Spleen (tissue), 11 donors: ENCODE data around the gene SSTR5. TPM values are rescaled to one million over a fixed set of nuclear protein-coding genes. Genes with fewer than 3 reads are reported as not detected.

Source experiments
- DNase-seq: peaks from one replicate; pipeline ENCODE4 v3.0.0-alpha.2; 2020
- H3K27ac ChIP-seq, 8 donors: fragments of 200-600 bp; sonication (generic) in 7 of 8; 1 replicate in 4 of 8; 2 replicates in 4 of 8; pipeline versions ENCODE4 v1.5.0 to v1.8.0; 2016 to 2021; ENCODE audit warnings: inconsistent platforms in 4 of 8, mild to moderate bottlenecking in 4 of 8, moderate library complexity in 1 of 8
- H3K27me3 ChIP-seq, 7 donors: fragments of 200-600 bp; sonication (generic) in 6 of 7; replicated peaks in 1 of 7; 1 replicate in 4 of 7; 2 replicates in 3 of 7; pipeline versions ENCODE4 v1.5.0 to v1.8.0; 2016 to 2021; ENCODE audit warnings: inconsistent platforms in 3 of 7, mild to moderate bottlenecking in 1 of 7
- H3K36me3 ChIP-seq, 6 donors: fragments of 200-600 bp; sonication (generic) in 5 of 6; 1 replicate in 4 of 6; 2 replicates in 2 of 6; pipeline versions ENCODE4 v1.5.0 to v1.8.0; 2016 to 2021; ENCODE audit warnings: inconsistent platforms in 2 of 6
- H3K4me1 ChIP-seq, 6 donors: fragments of 200-600 bp; sonication (generic) in 5 of 6; 1 replicate in 3 of 6; 2 replicates in 3 of 6; pipeline versions ENCODE4 v1.5.0 to v1.8.0; 2016 to 2021; ENCODE audit warnings: inconsistent platforms in 3 of 6
- H3K4me3 ChIP-seq, 8 donors: fragments of 200-600 bp; sonication (generic) in 7 of 8; 1 replicate in 4 of 8; 2 replicates in 4 of 8; pipeline versions ENCODE4 v1.5.0 to v1.8.0; 2016 to 2021; ENCODE audit warnings: inconsistent platforms in 4 of 8, mild to moderate bottlenecking in 4 of 8, moderate library complexity in 2 of 8
- H3K9me3 ChIP-seq, 8 donors: fragments of 200-600 bp; sonication (generic) in 7 of 8; 1 replicate in 4 of 8; 2 replicates in 4 of 8; pipeline versions ENCODE4 v1.5.0 to v1.8.0; 2016 to 2021; ENCODE audit warnings: inconsistent platforms in 4 of 8
- CTCF ChIP-seq, 11 experiments: fragments of 200-600 bp in 7 of 11; fragments of 450-650 bp in 4 of 11; sonication (generic) in 4 of 11; IDR thresholded peaks in 8 of 11; conservative IDR thresholded peaks in 3 of 11; 1 replicate in 7 of 11; 2 replicates in 4 of 11; pipeline versions ENCODE4 v1.4.0 to v1.8.0; 2016 to 2021; ENCODE audit warnings: antibody characterized with exemption in 11 of 11, inconsistent platforms in 4 of 11, mild to moderate bottlenecking in 1 of 11
- POLR2A ChIP-seq, 3 donors: fragments of 450-650 bp; IDR thresholded peaks; one replicate each; pipeline ENCODE4 v1.5.1; 2017; ENCODE audit warnings: antibody characterized with exemption in 3 of 3, mild to moderate bottlenecking in 1 of 3
- POLR2AphosphoS5 ChIP-seq, 3 donors: sonication (generic); formaldehyde crosslinking; IDR thresholded peaks; one replicate each; pipeline ENCODE4 v1.5.1; 2017; ENCODE audit warnings: antibody characterized with exemption in 3 of 3
- WGBS, 5 donors: extraction: QIAGEN DNeasy Blood & Tissue Kit in 3 of 5; methylation state at CpG; one replicate each; pipeline versions ENCODE4 v1.1.5 to v1.1.7; 2013 to 2018; 5-methylcytosine and 5-hydroxymethylcytosine counted together
- intact Hi-C: fragments of 100-400 bp; cut with DNase I; formaldehyde crosslinking; loops from one replicate; pipeline ENCODE4 v1.15.0; 2023; ENCODE audit warnings: low total_unique reads
- polyA plus RNA-seq, 3 donors: library from polyadenylated mRNA; stranded (reverse); fragments of 200-250 nt; gene quantifications; one replicate each; pipeline ENCODE4 v1.2.1, GENCODE V29; 2013
- total RNA-seq, 7 donors: library from RNA; depleted of rRNA in 3 of 7; stranded (reverse); fragments of >200 nt in 3 of 7; fragmentation: NEBNext Ultra II Directional in 4 of 7; extraction: Animal tissue kit (Norgen Biotek cat#: 25700) in 4 of 7; gene quantifications; one replicate each; pipeline versions ENCODE4 v1.1.0 to v1.2.1, GENCODE V29; 2016 to 2021
- donor health status: healthy with polysubstance abuse.
- donor health status: DM: no; HTN: no; CAD: no; lungs with moderate emphysema.
- donor health status: DM: no; HTN: no; CAD: no.
- donor health status: Bipolar disorder and iron deficiency.
- donor health status: healthy.
- donor health status: DM: no; HTN: no; CAD: no.
- donor health status: DM: yes; HTN: yes; CAD: no.

The SSTR5 gene
- total and polyA plus RNA-seq, 10 donors, result not detected

- no peak overlapping the region for H3K27ac ChIP-seq
- H3K27me3 ChIP-seq, result peaks cover 0 to 82% (median 50%) of the 10 kb centered on the region in 7 donors
- 84 to 96% (median 90%) methylated on average over 9 of the region's 9 CpGs for WGBS, 5 donors
- TF ChIP-seq POLR2AphosphoS5 (IDR thresholded peaks at IDR 0.05), result no peak
- TF ChIP-seq POLR2A (IDR thresholded peaks at IDR 0.05), result no peak
- no peak for TF ChIP-seq CTCF (IDR thresholded peaks at IDR 0.05 in 8 of 11, conservative IDR thresholded peaks at IDR 0.05 in 3 of 11)
- no peak for DNase-seq
- H3K9me3 ChIP-seq, result peaks cover 0 to under 1% (median 0%) of the 10 kb centered on the region in 8 donors
- intact Hi-C loops, result no loop called here
- H3K4me3 ChIP-seq, result no peak overlapping the region
- no peaks in the 10 kb centered on the region for H3K36me3 ChIP-seq
- H3K4me1 ChIP-seq, result peaks cover 0 to 20% (median 0%) of the 10 kb centered on the region in 6 donors
Measured at GRCh38 chr16:1047123-1047522, 25.4 kb upstream of the SSTR5 start.

- no peaks in the 10 kb centered on the region for H3K36me3 ChIP-seq
- no peak overlapping the region for H3K4me3 ChIP-seq
- WGBS, 5 donors, result 68 to 84% (median 81%) methylated on average over 5 to 16 of the region's 16 CpGs
- peaks cover 0 to 80% (median 50%) of the 10 kb centered on the region in 7 donors for H3K27me3 ChIP-seq
- H3K4me1 ChIP-seq, result peaks cover 0 to 18% (median 0%) of the 10 kb centered on the region in 6 donors
- H3K27ac ChIP-seq, result no peak overlapping the region
- TF ChIP-seq CTCF (IDR thresholded peaks at IDR 0.05 in 8 of 11, conservative IDR thresholded peaks at IDR 0.05 in 3 of 11) (no peak), POLR2AphosphoS5 (IDR thresholded peaks at IDR 0.05) (no peak), POLR2A (IDR thresholded peaks at IDR 0.05) (no peak)
- DNase-seq, result no peak
- intact Hi-C loops, result no loop called here
- H3K9me3 ChIP-seq, result no peaks in the 10 kb centered on the region
Measured at GRCh38 chr16:1047801-1048200, 24.7 kb upstream of the SSTR5 start.

- DNase-seq, result no peak
- Histone ChIP-seq H3K9me3 (no peaks in the 10 kb centered on the region), H3K4me3 (no peak overlapping the region), H3K27me3 (peaks cover 0 to 83% (median 50%) of the 10 kb centered on the region in 7 donors), H3K4me1 (peaks cover 0 to 15% (median 0%) of the 10 kb centered on the region in 6 donors), H3K36me3 (no peaks in the 10 kb centered on the region), H3K27ac (no peak overlapping the region)
- WGBS, 5 donors, result 23 to 81% (median 27%) methylated on average over 6 to 37 of the region's 37 CpGs; no CpG with 5 or more reads in 1 of the 5 donors
- TF ChIP-seq POLR2AphosphoS5 (IDR thresholded peaks at IDR 0.05) (no peak), POLR2A (IDR thresholded peaks at IDR 0.05) (no peak), CTCF (IDR thresholded peaks at IDR 0.05 in 8 of 11, conservative IDR thresholded peaks at IDR 0.05 in 3 of 11) (no peak)
- intact Hi-C loops, result no loop called here
Measured at GRCh38 chr16:1048442-1049112, 24.0 kb upstream of the SSTR5 start.

GRCh38 chr16:1049113-1049975 is 23.2 kb upstream of the SSTR5 start:
- no peak for DNase-seq
- Histone ChIP-seq H3K27me3 (peaks cover 0 to 83% (median 43%) of the 10 kb centered on the region in 7 donors), H3K4me3 (no peak overlapping the region), H3K9me3 (no peaks in the 10 kb centered on the region), H3K36me3 (no peaks in the 10 kb centered on the region), H3K27ac (no peak overlapping the region), H3K4me1 (peaks cover 0 to 13% (median 0%) of the 10 kb centered on the region in 6 donors)
- no peak for TF ChIP-seq POLR2A (IDR thresholded peaks at IDR 0.05)
- TF ChIP-seq CTCF (IDR thresholded peaks at IDR 0.05 in 8 of 11, conservative IDR thresholded peaks at IDR 0.05 in 3 of 11), result no peak
- TF ChIP-seq POLR2AphosphoS5 (IDR thresholded peaks at IDR 0.05), result no peak
- intact Hi-C loops, result no loop called here
- WGBS, 5 donors, result 71 to 88% (median 85%) methylated on average over 18 to 31 of the region's 31 CpGs
